ENCODE measurements around the gene RPL22.

The RPL22 gene

DNA sequence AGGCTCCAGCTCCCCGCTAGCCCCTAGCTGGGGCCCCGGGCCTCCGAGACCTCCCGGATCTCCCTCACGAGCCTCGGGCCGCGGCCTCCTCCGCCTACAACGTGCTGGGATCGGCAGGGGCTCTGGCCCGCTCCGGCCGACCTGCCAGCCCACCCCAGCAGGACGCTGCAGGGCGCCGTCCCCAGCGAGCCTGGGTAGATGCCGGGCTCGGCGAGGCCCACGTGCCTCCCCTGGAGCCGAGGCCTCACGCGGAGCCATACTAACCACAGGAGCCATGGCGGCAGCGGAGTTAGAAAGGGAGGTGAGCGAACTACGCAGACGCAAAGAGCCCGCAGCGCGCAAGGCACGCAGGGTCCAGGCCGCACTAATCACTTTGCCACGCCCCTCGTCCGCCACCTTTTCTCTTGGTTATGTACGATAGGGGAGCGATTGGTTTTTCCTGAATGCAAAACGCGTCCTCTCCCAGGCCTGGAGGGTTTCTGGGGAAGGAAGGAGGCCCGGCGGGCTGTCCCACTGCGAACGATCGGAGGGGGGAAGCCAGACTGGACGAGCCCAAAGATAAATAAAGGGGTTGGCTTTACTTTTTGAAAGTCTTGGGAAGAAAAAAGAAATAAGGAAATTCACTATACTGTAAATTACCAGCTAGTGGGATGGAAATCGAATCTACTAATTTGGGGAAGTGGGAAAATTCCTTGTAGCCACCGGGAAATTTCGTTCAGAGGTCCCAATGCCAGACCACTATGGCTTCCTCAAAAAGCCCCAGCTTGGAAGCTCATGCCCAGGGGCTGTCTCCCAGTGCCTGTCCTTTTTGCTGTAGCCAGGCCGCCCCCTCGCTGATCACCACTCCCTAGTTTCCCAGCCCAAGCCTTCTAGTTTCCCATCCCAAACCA, at the start of gene RPL22:
TSS of gene RPL22 (minus strand) at position 298 of the 890 bp plus-strand sequence. CDS start at position 276, 22 bp downstream.
- peak; percentile 99 for DNase-seq

DNA sequence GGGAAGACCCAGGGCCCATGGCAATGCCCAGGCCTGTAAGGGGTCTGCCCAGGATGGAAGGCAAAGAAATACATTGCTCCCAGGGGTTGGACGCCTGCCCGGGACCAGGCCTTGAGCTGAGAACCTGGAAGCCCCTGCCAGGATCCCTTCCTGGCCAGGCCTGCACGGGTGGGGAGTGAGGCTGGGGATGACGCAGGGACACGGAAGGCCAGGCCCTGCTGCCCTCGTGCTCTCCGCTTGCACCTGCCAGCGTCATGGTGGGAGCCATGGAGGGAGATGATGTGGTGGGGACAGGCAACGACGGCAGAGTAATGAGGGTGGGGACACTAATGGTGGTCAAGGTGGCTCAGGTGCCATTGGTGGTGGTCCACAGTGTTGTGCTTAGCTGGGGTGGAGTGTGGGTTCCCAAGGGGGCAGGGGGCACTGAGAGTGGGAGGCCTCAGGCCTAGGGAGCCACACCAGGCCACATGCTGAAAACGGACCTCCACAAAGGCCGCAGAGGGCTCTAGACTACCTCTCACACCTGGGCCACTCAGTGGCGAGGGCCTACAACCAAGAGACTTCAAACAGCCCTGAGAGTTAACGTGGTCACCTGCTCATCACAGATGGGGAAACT, 48.9 kb upstream of the RPL22 start:
- DNase-seq = no peak

DNA sequence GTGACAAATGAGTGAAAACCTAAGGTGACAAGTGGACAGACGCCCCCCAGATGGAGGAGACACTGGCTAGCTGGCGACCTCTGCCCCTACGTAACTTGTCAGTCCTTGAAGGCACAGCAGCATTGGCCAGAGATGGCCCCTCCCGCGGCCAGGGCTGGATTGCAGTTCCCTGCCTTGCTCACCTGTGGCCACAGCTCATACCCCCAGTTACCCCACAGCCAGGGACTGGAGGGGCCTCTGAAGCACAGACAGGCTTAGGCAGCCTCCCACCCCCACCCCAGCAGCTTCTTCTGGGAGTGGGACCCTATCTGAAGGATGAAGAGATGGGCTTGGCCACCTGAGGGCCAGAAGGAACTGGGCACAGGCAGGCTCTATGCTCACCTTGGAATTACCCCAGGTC, 48.3 kb upstream of the RPL22 start:
- no peak for DNase-seq

DNA sequence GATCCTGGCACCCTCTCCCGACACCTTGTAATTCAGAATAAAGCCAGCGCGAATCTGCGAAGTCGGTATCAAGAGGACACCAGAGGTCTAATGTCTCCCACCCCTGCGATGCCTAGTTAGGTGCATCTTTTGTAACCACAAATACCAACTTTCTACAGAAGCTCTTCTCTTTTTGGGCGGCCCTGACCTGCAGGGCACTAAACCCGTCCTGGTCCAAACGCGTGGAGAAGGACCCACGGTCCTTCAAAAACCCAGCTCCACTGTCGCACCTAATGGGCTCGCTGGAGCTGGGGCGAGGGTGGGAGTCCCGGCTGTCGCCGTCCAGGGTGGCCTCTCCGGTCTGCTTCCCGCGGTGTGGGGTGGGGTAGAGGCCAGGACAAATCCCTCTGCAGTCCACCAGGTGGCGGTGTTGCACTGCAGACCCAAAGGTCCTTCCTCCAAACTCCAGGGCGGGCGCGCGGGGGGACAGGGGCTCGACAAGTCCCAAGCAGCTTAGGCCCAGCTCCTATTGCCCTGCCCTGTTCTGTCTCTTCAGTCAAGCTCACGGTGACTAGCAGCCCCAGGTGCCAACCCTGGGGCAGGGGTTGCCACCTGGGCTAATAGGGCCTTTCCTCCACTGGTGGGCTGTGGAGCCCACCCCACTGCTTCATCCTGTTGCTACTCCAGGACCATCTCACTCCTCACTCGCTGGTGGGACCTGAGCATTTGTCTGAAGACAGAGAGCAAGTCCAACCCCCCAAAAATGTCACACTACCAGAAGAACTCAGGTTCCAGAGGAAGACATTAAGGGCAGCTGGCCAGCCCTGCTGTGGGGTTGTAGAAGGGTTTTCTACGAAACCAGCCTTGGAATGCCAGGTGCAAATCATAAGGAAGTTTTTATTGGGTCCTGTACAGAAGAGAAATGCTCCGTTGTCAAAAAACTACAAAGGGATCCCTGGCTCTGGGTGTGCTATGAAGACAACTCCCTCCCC, 47.4 kb upstream of the RPL22 start:
- DNase-seq = no peak

DNA sequence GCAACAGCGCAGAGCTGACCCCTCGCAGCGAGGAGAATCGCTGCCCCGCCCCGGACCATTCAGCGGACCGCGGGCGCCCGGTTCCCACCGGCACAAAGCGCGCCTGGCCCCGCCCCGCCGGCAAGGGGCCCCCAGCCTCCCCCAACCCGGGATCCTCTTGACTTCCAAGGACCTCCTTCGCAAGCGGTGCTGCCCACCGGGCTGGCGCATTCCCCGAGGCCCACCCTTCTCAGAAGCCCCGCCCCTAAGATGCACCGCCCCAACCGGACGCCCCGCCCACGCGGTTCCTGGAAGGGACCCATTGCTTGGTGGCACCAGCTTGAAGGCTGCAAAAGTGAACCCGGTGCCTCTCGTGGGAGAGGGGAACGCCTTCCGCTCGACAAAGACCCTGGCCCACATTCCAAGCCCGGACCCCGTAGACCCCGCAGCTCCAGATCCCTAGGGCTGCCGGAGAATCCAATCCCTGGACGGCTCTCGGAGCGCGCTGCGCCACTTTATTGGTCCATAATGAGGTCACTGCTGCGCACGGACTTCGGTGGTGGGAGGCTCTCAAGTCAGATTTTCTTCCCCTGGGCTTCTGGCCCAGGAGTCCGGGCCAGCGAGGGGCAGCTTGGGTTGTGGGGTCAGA, 46.6 kb upstream of the RPL22 start:
- no peak for DNase-seq

DNA sequence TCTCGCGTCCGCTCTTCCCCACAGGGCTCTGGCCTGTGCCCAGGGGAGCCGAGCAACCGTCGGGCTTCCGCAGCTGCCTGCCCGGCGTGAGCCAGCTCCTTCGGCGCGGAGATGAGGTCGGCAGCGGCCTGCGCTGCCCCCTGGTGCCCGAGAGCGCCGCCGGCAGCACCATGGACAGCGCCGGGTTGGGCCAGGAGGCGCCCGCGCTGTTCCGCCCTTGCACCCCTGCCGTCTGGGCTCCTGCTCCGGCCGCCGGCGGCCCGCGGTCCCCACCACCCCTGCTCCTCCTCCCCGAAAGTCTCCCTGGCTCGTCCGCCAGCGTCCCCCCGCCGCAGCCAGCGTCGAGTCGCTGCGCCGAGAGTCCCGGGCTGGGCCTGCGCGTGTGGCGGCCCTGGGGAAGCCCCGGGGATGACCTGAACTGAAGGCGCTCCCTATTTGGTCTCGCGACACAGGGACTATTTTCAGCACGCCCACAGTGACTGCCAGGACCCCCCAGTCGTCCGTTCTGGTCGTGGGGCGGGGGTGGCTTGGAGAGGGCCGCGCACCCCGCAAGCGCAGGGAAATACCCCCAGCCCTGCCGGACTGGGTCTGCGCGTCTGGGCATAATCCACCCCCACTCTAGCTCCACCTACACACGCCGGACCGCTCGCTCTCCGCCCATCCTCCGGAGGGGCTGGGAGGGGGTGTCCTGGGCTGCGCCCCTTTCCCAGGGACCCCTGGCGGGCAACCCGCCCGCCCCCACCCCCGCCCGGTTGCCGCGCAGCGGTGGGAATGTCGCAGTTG, 45.9 kb upstream of the RPL22 start:
- DNase-seq = peak; percentile 85

DNA sequence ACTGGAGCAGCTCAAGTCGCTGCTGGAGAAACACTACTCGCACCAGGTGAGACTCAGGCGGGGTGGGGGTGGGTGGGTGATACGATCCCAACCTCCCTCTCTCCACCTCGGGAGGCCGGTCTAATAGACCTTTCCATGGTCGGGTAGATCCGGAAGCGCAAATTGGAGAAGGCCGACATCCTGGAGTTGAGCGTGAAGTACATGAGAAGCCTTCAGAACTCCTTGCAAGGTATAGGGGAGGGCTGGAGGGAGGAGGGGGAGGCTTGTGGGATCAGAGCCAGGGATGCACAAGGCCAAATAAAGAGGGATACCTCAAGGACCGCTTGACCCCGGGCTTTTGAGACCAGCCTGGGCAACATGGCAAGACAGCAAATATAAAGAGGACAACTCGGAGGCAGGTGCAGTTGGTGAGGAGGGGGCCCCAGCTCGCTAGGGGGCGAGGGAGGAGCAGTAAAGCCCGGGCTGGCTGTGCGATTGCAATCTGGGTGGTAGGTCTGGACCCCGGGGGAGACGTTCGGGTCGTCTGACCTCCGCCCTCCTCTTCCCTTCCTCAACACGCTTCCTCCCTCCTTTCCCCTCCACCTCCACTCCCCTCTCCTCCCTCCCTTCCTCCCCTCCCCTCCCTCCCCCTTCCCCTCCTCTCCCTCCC, 45.1 kb upstream of the RPL22 start:
- DNase-seq = no peak

DNA sequence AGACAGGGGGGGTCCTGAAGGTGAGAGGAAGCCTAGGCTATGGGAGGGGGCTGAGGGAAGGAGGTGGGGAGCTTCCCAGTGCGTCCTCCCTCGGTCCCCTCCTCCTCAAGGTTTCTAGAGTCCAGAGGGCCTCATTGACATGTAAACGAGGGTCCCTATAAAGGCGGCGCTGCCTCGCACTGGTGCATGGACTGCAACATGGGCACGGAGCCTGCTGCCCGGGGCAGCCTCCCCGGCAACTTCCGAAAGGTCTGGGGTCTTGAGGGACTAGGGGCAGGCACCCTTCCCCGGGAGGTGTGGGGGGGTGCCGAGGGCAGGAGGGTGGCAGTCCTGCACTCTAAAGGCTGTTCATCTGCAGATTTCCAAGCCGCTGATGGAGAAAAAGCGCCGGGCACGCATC, 44.6 kb upstream of the RPL22 start, which contains the start of gene HES3:
TSS of gene HES3 (plus strand) at position 187 of the 400 bp plus-strand sequence. CDS start at position 374, 187 bp downstream.
- DNase-seq = no peak

DNA sequence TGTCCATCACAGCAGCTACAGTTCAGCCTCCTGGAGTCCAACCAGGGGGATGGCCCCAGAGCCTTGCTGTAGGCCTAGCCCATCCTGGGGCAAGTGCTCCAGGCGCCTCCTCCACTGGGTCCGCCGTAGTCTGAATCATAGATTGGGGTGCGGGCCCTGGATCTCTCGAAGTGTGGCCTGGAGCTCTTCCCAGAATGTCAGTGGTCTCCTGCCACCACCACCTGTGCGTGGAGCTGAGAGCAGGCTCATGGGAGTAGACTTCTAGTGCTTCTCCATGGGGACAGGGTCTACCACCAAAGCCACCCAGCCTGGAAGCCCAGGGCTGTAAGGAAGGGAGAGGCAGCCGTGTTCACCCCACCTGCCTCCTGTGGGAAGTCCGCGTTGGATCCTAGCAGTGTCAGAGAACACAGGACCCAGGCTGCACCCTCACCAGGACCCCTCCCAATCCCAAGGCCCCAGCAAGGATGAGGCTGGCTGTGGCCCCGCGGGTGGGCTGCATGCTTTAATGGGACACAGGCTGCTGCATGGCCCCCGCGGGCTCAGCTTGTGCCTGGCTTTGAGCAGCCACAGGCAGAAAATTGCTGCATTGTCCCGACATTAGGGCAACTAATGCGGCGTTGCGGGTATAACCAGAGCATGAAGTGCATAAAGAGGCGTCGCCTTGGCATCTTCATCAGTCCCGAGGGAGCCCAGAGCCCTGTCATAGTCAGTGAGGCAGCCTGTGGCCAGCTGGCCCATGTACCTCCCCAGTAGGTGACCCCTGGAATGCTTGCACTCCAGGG, 43.8 kb upstream of the RPL22 start:
- DNase-seq = no peak

DNA sequence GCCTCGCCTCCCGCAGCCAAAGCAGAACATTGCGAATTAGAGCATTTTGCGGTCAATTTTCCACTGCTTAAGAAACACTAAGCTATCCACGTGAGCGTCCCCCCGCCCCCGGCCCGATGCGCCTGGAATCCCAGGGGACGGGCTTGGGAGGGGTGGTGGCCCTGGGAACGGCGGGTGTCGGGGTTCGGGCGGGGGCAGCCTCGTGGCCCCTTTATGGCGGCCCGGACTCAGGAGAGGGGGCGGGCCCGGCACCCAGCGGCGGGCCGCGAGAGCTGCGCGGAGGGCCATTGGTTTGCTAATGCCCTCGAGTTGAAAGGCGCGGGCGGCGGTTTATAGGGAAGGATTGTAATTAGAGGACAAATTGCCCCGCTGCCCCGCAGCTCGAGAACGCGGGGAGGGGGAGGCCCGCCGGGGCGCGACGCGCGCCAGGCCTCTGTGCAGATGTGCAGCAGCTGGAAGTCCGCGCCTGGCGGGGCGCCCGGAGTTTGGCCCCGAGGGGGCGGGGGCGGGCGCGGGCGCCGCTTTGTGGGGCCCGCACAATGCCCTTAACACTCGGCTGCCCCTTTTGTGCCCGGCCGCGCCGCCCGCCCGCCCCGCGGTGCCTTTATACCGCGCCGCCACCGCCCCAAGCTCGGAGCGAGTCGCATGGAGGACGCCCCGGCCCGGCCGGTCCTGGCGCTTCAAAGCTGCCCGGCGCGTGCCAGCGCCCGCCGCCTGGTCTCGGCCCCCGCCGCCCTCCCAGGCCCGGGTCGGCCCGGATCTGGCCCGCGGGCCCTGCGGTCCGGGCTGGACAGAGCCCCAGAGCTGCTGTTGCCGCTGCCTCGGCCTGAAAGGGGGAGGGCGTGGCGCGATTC, 42.7 kb upstream of the RPL22 start:
- no peak for DNase-seq

DNA sequence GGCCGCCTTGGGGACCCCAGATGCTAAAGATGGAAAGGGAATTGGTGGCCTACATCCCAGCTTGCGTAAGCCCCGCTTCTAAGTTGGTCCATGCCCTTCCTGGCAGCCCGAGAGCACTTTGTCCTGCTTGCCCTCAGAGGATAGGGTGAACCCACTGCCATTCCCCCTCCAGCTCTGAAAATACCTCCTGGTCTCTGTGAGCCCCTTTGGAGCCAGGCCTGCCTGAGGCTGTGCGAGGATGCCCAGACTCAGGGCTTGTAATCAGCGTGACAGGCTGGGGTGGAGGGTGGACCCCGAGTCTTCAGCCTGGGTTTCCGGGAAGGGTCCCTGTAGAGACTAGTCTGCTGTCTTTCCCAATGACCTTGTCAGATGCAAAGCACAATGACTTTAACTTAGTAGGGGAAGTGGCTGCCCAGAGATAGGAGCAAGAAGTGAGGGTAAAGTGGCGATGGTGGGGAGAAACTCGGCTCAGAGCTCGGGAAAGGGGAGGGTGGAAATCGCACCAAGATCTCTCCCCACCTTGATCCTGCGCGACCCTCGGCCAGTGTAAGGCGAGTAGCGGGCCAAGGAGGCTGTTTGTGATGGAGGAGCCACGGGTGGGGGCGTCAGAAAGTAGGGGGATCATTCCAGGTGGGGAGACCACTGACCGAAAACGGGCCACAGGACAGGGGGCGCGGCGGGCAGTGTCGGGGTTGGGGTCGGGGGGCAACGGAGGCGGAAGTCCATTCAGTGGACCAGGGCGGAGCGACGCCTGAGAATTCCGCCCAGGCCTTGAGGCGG, 41.9 kb upstream of the RPL22 start:
- DNase-seq = no peak

DNA sequence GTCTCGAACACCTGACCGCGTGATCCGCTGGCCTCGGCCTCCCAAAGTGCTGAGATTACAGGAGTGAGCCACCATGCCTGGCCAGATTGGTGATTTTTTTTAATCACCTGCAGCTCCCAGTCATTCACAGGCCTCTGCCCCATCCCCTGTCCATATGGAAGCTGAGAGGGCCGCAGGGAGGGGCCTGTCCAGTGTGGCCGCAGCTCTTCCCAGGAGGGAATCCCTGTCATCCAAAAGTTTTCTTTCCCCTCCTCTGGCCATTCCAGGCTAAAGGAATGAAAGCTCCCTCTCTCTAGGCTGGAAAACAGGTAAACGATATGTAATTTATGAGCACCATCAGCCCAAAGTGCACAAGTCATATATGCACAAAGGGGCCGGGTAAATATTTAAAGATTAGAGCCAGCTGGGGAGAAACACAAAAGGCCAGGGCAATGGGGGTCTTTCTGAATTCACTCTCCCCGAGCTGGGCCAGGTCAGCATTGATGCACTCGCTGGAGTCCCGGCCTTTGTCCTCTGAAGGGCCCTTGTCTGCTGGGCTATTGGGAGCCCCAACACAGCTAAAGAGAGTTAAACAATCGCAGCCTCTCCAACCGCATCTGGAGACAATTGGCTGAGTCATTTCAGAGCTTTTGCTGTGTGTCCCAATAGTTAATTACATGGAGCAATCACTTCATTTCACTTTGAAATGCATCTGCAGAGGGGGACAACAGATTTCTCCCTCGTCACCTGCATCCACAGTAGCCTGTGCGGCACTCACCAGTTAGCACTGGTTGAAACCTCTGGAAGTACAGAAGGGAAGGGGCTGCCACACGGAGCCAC, 40.8 kb upstream of the RPL22 start:
- DNase-seq = no peak

DNA sequence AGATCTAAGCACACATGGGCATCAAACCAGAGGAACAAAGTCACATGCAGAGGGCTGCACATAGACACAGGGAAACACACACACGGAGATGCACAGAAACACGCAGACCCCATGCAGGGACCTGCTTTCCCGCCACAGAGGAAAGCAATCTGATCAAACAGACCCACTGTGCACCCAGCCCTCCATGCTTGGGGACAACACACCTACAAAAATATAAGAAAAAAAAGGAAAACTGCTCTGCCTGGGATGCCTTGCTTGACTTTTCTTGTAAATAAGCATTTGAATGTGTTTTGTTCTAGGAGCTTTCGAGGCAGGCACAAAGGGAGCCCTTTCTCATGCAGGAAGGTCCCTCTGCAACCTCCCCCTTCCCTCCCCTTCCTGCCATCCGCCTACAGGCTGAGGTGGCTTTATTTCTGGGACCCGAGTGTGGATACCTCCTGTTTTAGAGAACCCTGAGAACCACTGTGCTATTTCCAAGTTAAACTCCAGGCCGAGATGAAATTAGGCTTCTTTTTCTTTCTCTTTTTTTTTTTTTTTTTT, 39.9 kb upstream of the RPL22 start:
- DNase-seq = no peak

DNA sequence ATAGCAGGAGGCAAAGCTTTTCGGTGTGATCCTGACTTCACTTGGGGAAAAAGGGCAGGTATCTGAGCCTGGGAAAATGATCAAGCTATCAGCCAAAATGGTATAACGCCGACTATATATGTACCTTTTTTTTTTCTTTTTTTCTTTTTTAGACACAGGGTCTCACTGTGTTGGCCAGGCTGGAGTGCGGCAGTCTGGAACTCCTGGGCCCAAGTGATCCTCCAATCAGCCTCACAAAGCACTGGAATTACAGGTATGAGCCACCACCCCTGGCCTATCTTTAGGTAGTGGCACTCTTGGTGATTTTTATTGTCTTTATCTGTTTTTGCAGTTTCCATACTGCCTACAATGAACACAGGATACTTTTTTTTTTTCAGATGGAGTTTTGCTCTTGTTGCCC, 37.7 kb upstream of the RPL22 start:
- DNase-seq = no peak

DNA sequence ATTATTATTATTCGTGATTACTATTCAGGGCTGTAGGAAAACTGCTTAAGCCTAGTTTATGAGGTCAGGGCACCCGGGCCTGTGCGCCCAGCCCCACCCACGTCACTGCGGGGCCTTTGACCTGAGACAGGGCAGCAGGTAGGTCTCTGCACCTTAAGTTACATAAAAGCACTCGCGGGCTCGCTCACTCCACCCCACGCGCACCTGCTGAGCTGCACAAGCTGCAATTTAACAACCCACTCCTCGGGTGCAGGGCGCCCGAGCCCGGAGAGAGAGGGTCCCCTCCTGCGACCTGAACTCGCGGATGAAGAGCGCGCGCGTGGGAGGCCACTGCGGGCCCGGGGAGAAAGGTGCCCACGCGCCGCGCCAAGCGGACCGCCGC, 35.9 kb upstream of the RPL22 start:
- DNase-seq = no peak

DNA sequence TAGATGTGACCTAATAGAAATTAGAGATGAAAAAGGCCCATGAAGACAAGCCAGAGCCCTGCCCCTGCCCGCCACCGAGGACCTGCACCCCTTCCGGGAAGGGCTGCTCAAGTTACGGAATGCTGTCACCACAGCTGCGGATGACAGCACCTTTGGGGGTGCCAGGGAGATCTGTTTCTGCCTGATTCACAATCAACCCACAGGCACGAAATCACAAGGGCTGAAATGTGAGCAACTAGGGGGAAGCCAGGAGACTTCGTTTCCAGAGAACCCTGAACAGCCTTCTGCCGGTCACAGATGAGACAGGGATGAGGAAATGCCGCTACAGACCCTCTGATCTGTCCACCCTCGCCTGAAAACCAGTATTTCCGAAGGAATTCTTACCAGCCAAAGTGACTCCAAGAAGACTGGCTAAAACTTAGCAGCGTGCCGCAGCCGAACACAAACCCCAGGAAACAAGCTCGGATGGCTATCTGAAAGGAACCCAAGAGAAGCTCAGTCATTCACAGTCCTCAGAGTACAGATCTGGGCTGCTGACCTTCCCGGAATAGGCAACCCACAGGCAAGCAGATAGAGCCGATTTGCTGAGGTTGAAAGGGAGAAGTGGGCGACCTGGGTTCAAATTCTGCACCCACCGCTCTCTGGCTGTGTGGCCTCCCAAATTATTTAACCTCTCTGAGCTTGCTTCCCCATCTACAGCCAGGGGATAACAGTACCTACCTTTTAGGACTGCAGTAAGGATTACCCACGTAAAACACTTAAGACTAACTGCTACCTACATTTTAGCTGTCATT, 35.3 kb upstream of the RPL22 start:
- no peak for DNase-seq

DNA sequence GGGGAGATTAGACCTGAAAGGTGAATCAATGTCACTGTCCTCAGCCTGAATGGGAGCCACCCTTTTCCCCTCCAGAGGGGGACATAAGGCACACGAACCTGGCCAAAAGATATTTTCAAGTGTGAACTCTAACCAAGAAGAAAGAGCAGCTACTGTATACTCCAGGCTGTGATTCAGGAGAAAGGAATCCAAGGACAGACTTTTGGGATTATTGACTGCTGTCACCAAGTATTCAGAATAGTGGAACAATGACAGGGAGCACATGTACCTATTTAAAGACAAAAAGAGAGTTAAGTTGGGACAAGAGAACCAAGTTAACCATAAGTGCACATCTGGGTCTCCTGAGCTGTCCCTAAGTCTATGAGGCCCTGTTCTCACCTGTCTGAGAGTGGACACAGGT, 34.0 kb upstream of the RPL22 start:
- DNase-seq = no peak

Data from NCI-H226 (cell line).